ENCODE results near the gene PLXNA2. TPM values are rescaled to one million over a fixed set of nuclear protein-coding genes. Genes with fewer than 3 reads are reported as not detected.

PLXNA2 gene
- total and polyA plus RNA-seq, 2 experiments from 2014 or later = 3.7 to 5.4 TPM

GRCh38 chr1:208265122-208265469 lies 20.9 kb upstream of the PLXNA2 start:
- H3K9ac ChIP-seq = no peak overlapping the region
- no peak overlapping the region for H3K4me3 ChIP-seq
- no peak overlapping the region for H2AFZ ChIP-seq
- in situ Hi-C loops (cut with MboI) = no loop called here
- H3K27me3 ChIP-seq (replicated peaks; ENCODE audit: insufficient read depth) = peaks cover 88% of the 10 kb centered on the region
- no peaks in the 10 kb centered on the region for H3K79me2 ChIP-seq (ENCODE audit: insufficient read depth)
- no peaks in the 10 kb centered on the region for H3F3A ChIP-seq (ENCODE audit: insufficient read depth)
- H3K27ac ChIP-seq = no peak overlapping the region
- no peak for DNase-seq
- no peaks in the 10 kb centered on the region for H3K4me1 ChIP-seq (ENCODE audit: insufficient read depth)
- H3K9me3 ChIP-seq (ENCODE audit: low read depth) = no peaks in the 10 kb centered on the region
- 3 to 8% methylated on average over 2 of the region's 2 CpGs for WGBS, 2 experiments (ENCODE audit: low coverage in 1 of 2, low lambda C conversion rate in 2 of 2, missing lambda C conversion rate in 2 of 2)
- H3K9me2 ChIP-seq (ENCODE audit: insufficient read depth) = no peaks in the 10 kb centered on the region
- H3K36me3 ChIP-seq (ENCODE audit: low read depth) = no peaks in the 10 kb centered on the region
- H3K4me2 ChIP-seq (ENCODE audit: unreplicated experiment) = no peak overlapping the region
- no peaks in the 10 kb centered on the region for H4K20me1 ChIP-seq (ENCODE audit: insufficient read depth)
- no peak for TF ChIP-seq EZH2phosphoT487 (IDR thresholded peaks at IDR 0.05; ENCODE audit: insufficient read depth, low read depth)
- no peak for TF ChIP-seq EZH2 (IDR thresholded peaks at IDR 0.05; ENCODE audit: insufficient read depth, poor library complexity, severe bottlenecking)

DNA sequence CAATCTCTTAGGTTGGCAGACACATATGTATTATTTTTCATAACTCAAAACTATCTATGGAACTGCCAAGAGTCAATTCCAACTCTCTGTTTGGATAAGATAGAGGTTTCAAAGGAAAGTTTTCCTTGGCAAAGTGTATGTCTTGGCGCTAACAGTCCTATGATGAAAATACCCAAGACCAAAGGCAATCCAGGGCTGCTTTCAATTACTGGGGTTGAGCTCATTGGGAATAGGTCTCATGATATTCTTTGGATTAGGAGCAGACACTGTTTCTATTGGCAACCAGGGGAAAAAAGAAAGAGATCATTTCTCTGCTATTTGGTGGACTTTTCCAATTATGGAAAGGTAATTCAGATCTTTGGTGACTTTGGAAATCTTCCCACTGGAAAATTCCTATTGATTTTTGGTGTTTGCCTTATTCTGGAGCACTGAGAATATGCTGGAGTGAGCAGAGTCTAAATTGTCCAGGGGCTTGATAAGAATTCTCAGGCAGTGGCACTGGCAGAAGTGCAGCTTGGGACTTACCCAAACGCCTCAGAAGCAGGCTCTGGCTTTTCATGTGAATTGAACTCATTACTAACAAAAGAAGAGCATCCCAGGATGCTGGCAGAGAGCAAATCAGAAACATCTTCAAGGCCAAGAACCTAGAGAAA lies 20.4 kb upstream of the PLXNA2 start:
- in situ Hi-C loops (cut with MboI) = no loop called here
- Histone ChIP-seq H3K9ac (no peak overlapping the region), H3F3A (ENCODE audit: insufficient read depth) (no peaks in the 10 kb centered on the region), H3K9me3 (ENCODE audit: low read depth) (no peaks in the 10 kb centered on the region), H3K27me3 (replicated peaks; ENCODE audit: insufficient read depth) (peaks cover 87% of the 10 kb centered on the region), H3K9me2 (ENCODE audit: insufficient read depth) (no peaks in the 10 kb centered on the region), H2AFZ (no peak overlapping the region), H3K4me3 (no peak overlapping the region), H3K4me1 (ENCODE audit: insufficient read depth) (no peaks in the 10 kb centered on the region), H4K20me1 (ENCODE audit: insufficient read depth) (no peaks in the 10 kb centered on the region), H3K27ac (no peak overlapping the region), H3K4me2 (ENCODE audit: unreplicated experiment) (no peak overlapping the region), H3K36me3 (ENCODE audit: low read depth) (no peaks in the 10 kb centered on the region), H3K79me2 (ENCODE audit: insufficient read depth) (no peaks in the 10 kb centered on the region)
- no peak for DNase-seq
- TF ChIP-seq EZH2 (IDR thresholded peaks at IDR 0.05; ENCODE audit: insufficient read depth, poor library complexity, severe bottlenecking) = no peak
- 0 to 2% methylated on average over 2 of the region's 2 CpGs for WGBS, 2 experiments (ENCODE audit: low coverage in 1 of 2, low lambda C conversion rate in 2 of 2, missing lambda C conversion rate in 2 of 2)

DNA sequence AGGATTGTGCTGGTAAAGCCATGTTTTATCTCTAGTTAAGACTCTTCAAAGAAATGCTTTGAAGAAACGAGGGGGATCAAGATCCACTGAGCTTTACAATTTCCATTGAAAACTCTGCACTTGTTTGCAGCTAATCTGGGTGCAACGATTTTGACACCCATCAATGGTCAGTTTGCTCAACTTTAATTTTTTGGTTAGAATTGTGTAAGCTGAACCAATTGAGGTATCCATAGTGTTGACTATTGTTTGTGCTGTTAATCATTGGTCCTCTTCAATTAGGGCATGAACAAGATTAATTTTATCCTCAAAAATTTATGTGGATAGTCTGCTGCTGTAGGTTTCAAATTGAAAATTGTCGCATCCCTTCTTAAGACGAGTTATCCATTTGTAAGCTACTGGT lies 17.7 kb upstream of the PLXNA2 start:
- Histone ChIP-seq H3K79me2 (ENCODE audit: insufficient read depth) (no peaks in the 10 kb centered on the region), H3K9me2 (ENCODE audit: insufficient read depth) (no peaks in the 10 kb centered on the region), H2AFZ (no peak overlapping the region), H4K20me1 (ENCODE audit: insufficient read depth) (no peaks in the 10 kb centered on the region), H3K4me3 (no peak overlapping the region), H3F3A (ENCODE audit: insufficient read depth) (no peaks in the 10 kb centered on the region), H3K27ac (no peak overlapping the region), H3K9me3 (ENCODE audit: low read depth) (no peaks in the 10 kb centered on the region), H3K4me1 (ENCODE audit: insufficient read depth) (no peaks in the 10 kb centered on the region), H3K4me2 (ENCODE audit: unreplicated experiment) (no peak overlapping the region), H3K36me3 (ENCODE audit: low read depth) (no peaks in the 10 kb centered on the region), H3K9ac (no peak overlapping the region), H3K27me3 (replicated peaks; ENCODE audit: insufficient read depth) (peaks cover 86% of the 10 kb centered on the region)
- TF ChIP-seq EZH2 (IDR thresholded peaks at IDR 0.05; ENCODE audit: insufficient read depth, poor library complexity, severe bottlenecking) (no peak), EZH2phosphoT487 (IDR thresholded peaks at IDR 0.05; ENCODE audit: insufficient read depth, low read depth) (no peak)
- WGBS, 2 experiments (ENCODE audit: low coverage in 1 of 2, low lambda C conversion rate in 2 of 2, missing lambda C conversion rate in 2 of 2) = 38 to 45% methylated on average over 4 of the region's 4 CpGs
- in situ Hi-C loops (cut with MboI) = no loop called here
- DNase-seq = no peak

DNA sequence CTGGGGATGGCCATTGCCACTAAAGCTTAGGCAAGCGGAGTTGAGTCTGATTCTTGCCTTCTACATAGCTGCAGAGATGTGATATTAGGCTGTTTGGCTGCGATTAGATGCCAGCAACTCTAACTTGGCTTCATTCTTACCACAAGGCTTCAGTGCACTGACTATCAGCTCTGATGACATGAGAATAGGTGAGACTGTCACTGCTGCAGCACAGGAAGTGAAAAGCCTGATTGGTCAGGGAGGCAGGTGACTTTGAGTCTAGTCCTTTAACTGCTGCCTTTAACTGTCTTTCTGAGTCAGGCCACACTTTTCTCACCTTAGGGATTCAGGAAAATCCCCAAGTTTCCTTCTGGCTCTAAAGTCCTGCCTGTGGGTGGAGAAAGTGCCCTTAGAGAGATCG lies 14.1 kb upstream of the PLXNA2 start:
- Histone ChIP-seq H3K36me3 (ENCODE audit: low read depth) (no peaks in the 10 kb centered on the region), H3K9me3 (ENCODE audit: low read depth) (no peaks in the 10 kb centered on the region), H3K9me2 (ENCODE audit: insufficient read depth) (no peaks in the 10 kb centered on the region), H3K4me1 (ENCODE audit: insufficient read depth) (peaks cover 14% of the 10 kb centered on the region), H3K27ac (no peak overlapping the region), H3K9ac (no peak overlapping the region), H3F3A (ENCODE audit: insufficient read depth) (peaks cover 21% of the 10 kb centered on the region), H4K20me1 (ENCODE audit: insufficient read depth) (no peaks in the 10 kb centered on the region), H3K27me3 (replicated peaks; ENCODE audit: insufficient read depth) (peaks cover 58% of the 10 kb centered on the region), H2AFZ (no peak overlapping the region), H3K4me3 (no peak overlapping the region), H3K4me2 (ENCODE audit: unreplicated experiment) (no peak overlapping the region), H3K79me2 (ENCODE audit: insufficient read depth) (no peaks in the 10 kb centered on the region)
- 55 to 66% methylated on average over 3 of the region's 3 CpGs for WGBS, 2 experiments (ENCODE audit: low coverage in 1 of 2, low lambda C conversion rate in 2 of 2, missing lambda C conversion rate in 2 of 2)
- TF ChIP-seq EZH2 (IDR thresholded peaks at IDR 0.05; ENCODE audit: insufficient read depth, poor library complexity, severe bottlenecking) = no peak
- TF ChIP-seq EZH2phosphoT487 (IDR thresholded peaks at IDR 0.05; ENCODE audit: insufficient read depth, low read depth) = no peak
- DNase-seq = no peak
- in situ Hi-C loops (cut with MboI) = no loop called here

DNA sequence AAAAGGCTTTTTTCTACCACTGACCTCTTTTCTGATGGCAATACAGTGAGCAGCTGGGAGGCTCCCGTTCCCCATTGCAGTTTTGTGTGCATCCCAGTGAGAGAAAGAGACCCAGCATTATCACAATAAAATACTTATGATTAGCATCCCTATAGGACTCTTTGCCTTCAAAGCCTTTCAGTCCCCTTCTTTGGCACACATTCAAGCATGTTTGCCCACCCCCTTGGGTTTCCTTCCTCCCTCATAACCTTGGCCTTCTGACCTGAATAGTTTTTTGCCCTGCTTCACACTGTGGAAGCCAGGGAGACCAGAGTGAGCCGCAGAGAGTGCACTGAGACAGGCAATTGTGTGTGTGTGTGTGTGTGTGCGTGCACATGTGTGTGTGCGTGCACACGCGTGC lies 13.2 kb upstream of the PLXNA2 start:
- no peak for DNase-seq
- no peak for TF ChIP-seq EZH2phosphoT487 (IDR thresholded peaks at IDR 0.05; ENCODE audit: insufficient read depth, low read depth)
- TF ChIP-seq EZH2 (IDR thresholded peaks at IDR 0.05; ENCODE audit: insufficient read depth, poor library complexity, severe bottlenecking) = no peak

More for the DNA sequence above, 13.2 kb upstream of the PLXNA2 start:
- peaks cover 58% of the 10 kb centered on the region for H3K27me3 ChIP-seq (replicated peaks; ENCODE audit: insufficient read depth)
- H3K4me1 ChIP-seq (ENCODE audit: insufficient read depth) = peaks cover 14% of the 10 kb centered on the region
- H3K9ac ChIP-seq = no peak overlapping the region
- H3K79me2 ChIP-seq (ENCODE audit: insufficient read depth) = no peaks in the 10 kb centered on the region
- no peak overlapping the region for H3K4me3 ChIP-seq
- no peaks in the 10 kb centered on the region for H3K9me2 ChIP-seq (ENCODE audit: insufficient read depth)
- H3F3A ChIP-seq (ENCODE audit: insufficient read depth) = peaks cover 21% of the 10 kb centered on the region
- WGBS, 2 experiments (ENCODE audit: low coverage in 1 of 2, low lambda C conversion rate in 2 of 2, missing lambda C conversion rate in 2 of 2) = 52 to 55% methylated on average over 6 of the region's 6 CpGs
- H3K9me3 ChIP-seq (ENCODE audit: low read depth) = no peaks in the 10 kb centered on the region
- no peak overlapping the region for H3K27ac ChIP-seq
- no peak overlapping the region for H2AFZ ChIP-seq
- no peaks in the 10 kb centered on the region for H4K20me1 ChIP-seq (ENCODE audit: insufficient read depth)
- in situ Hi-C loops (cut with MboI) = no loop called here
- no peaks in the 10 kb centered on the region for H3K36me3 ChIP-seq (ENCODE audit: low read depth)
- H3K4me2 ChIP-seq (ENCODE audit: unreplicated experiment) = no peak overlapping the region
